Measurements from ENCODE around the gene RUNX2. TPM values are rescaled to one million over a fixed set of nuclear protein-coding genes. Genes with fewer than 3 reads are reported as not detected.

Gene RUNX2
- total and polyA plus RNA-seq, 2 donors from 2014 or later: 2.3 to 4.7 TPM

DNA sequence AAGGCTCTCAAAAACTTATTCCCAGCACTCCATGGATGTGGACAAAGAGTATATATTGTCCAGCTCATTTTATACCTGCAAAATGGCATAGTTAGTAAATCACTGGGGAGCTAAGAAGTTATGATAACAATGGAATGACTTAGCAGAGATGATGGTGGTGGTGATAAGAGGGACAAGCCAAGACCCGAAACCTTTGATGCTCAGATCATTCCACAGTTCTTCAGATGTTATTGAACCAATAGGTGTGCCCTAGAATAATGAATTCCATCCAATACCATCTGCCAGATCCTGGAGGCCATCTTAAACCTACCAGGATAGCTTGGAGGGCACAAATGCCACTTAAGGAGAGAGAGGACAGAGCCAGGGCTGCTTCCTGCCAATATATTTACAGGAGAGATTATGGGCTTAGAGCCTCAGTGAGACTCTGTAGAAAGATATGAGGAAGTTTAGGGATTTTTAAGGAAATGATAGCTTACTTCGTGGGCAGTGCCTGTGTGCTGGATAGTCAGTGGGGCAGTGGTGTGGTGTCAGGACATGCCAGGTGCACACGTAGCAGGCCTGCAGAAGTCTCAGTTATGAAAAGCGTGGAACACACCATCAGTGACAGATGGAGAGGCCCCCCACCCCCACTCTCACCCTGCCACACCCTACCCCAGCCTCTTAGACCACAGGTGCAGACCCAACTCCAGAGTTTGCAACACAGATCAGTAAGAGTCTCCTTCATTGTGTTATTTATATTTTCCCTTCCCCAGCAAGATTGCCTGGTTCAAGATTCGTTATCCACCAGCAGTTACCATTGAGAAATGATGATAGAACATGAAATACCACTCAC lies 259.3 kb downstream of the RUNX2 start:
- Histone ChIP-seq H3K27me3 (ENCODE audit: control insufficient read depth, insufficient read depth, low read length) (no peaks in the 10 kb centered on the region), H3K9me3 (ENCODE audit: control insufficient read depth in 2 of 3, insufficient read depth in 1 of 3, low read length in 3 of 3) (no peaks in the 10 kb centered on the region), H3K9ac (ENCODE audit: low read length in 3 of 3) (no peak overlapping the region), H3K36me3 (ENCODE audit: control insufficient read depth in 2 of 3, insufficient read depth in 3 of 3, low read length in 3 of 3) (no peaks in the 10 kb centered on the region), H3K4me1 (ENCODE audit: control insufficient read depth in 2 of 3, insufficient read depth in 2 of 3, low read depth in 1 of 3, low read length in 3 of 3) (peaks cover 4 to 8% (median 4%) of the 10 kb centered on the region in 3 donors), H3K27ac (ENCODE audit: low read depth in 2 of 2, low read length in 2 of 2) (no peak overlapping the region), H3K4me3 (ENCODE audit: low read length in 3 of 3) (no peak overlapping the region)
- TF ChIP-seq, protein P1, sequence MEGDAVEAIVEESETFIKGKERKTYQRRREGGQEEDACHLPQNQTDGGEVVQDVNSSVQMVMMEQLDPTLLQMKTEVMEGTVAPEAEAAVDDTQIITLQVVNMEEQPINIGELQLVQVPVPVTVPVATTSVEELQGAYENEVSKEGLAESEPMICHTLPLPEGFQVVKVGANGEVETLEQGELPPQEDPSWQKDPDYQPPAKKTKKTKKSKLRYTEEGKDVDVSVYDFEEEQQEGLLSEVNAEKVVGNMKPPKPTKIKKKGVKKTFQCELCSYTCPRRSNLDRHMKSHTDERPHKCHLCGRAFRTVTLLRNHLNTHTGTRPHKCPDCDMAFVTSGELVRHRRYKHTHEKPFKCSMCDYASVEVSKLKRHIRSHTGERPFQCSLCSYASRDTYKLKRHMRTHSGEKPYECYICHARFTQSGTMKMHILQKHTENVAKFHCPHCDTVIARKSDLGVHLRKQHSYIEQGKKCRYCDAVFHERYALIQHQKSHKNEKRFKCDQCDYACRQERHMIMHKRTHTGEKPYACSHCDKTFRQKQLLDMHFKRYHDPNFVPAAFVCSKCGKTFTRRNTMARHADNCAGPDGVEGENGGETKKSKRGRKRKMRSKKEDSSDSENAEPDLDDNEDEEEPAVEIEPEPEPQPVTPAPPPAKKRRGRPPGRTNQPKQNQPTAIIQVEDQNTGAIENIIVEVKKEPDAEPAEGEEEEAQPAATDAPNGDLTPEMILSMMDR (IDR thresholded peaks at IDR 0.05; ENCODE audit: borderline replicate concordance, extremely low read depth, insufficient read depth): no peak
- FAIRE-seq: no peak
- DNase-seq: no peak
- intact Hi-C loops (cut with DNase I): no loop called here

DNA sequence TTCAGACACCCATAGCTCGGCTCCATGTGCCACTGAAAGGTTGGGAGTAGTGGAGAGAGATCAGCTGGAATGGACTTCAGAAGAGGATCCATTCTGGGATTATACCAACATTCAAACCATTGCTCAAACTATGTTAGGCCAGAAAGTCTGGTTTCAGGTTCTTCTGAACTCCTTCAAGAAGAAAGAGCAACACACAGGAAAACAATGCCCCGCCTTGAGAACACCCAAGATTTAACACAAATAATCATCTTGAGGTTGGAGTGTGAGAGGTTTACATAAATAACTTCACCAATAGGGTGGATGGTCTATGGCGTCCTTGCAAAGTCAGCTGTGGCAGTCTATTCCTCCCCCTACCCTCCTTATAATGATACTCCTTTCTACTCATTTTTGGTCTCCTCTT lies 261.2 kb downstream of the RUNX2 start:
- H3K27ac ChIP-seq (ENCODE audit: low read depth in 2 of 2, low read length in 2 of 2): peak overlapping the region in 1 of 2 donors; percentile 5
- H3K4me3 ChIP-seq (ENCODE audit: low read length in 3 of 3): no peak overlapping the region
- no peaks in the 10 kb centered on the region for H3K27me3 ChIP-seq (ENCODE audit: control insufficient read depth, insufficient read depth, low read length)
- DNase-seq: no peak
- H3K4me1 ChIP-seq (ENCODE audit: control insufficient read depth in 2 of 3, insufficient read depth in 2 of 3, low read depth in 1 of 3, low read length in 3 of 3): peaks cover 4 to 10% (median 4%) of the 10 kb centered on the region in 3 donors
- TF ChIP-seq, protein P1 (IDR thresholded peaks at IDR 0.05; ENCODE audit: borderline replicate concordance, extremely low read depth, insufficient read depth): no peak
- H3K9me3 ChIP-seq (ENCODE audit: control insufficient read depth in 2 of 3, insufficient read depth in 1 of 3, low read length in 3 of 3): no peaks in the 10 kb centered on the region
- no peak for FAIRE-seq
- no peak overlapping the region for H3K9ac ChIP-seq (ENCODE audit: low read length in 3 of 3)
- intact Hi-C loops (cut with DNase I): no loop called here
- H3K36me3 ChIP-seq (ENCODE audit: control insufficient read depth in 2 of 3, insufficient read depth in 3 of 3, low read length in 3 of 3): no peaks in the 10 kb centered on the region

DNA sequence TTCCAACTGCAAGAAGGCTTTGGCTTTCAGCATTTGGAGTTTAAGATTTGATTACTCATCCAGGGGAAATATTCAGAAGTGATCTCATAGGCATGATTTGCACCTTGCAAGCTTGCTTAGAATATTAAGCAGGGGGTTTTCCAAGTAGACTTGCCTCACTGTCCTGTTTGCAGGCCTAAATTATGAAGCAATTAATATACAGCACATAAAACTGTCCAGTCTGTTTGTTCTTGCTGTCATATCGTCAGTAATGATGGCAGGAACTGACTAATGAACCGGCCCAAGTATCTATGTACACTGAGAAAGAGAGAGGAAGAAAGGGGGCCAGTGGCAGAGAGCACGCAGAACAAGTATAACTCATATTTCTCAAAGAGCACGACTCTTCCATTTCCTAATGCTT lies 262.1 kb downstream of the RUNX2 start:
- no peak overlapping the region for H3K27ac ChIP-seq (ENCODE audit: low read depth in 2 of 2, low read length in 2 of 2)
- TF ChIP-seq, protein P1 (IDR thresholded peaks at IDR 0.05; ENCODE audit: borderline replicate concordance, extremely low read depth, insufficient read depth): no peak
- H3K9ac ChIP-seq (ENCODE audit: low read length in 3 of 3): no peak overlapping the region
- intact Hi-C loops (cut with DNase I): no loop called here
- DNase-seq (peak in 3 of 5 donors; percentile 50 to 87 (median 83)), FAIRE-seq (no peak)
- H3K4me1 ChIP-seq (ENCODE audit: control insufficient read depth in 2 of 3, insufficient read depth in 2 of 3, low read depth in 1 of 3, low read length in 3 of 3): peaks cover 4 to 10% (median 4%) of the 10 kb centered on the region in 3 donors
- H3K36me3 ChIP-seq (ENCODE audit: control insufficient read depth in 2 of 3, insufficient read depth in 3 of 3, low read length in 3 of 3): no peaks in the 10 kb centered on the region
- no peaks in the 10 kb centered on the region for H3K9me3 ChIP-seq (ENCODE audit: control insufficient read depth in 2 of 3, insufficient read depth in 1 of 3, low read length in 3 of 3)
- H3K27me3 ChIP-seq (ENCODE audit: control insufficient read depth, insufficient read depth, low read length): no peaks in the 10 kb centered on the region
- peak overlapping the region in 1 of 3 donors; percentile 12 for H3K4me3 ChIP-seq (ENCODE audit: low read length in 3 of 3)
